ENCODE results near the gene CYP26C1. TPM values are rescaled to one million over a fixed set of nuclear protein-coding genes. Genes with fewer than 3 reads are reported as not detected.

The CYP26C1 gene
- total RNA-seq, 1 experiment from 2014 or later, result 0.07 TPM

DNA sequence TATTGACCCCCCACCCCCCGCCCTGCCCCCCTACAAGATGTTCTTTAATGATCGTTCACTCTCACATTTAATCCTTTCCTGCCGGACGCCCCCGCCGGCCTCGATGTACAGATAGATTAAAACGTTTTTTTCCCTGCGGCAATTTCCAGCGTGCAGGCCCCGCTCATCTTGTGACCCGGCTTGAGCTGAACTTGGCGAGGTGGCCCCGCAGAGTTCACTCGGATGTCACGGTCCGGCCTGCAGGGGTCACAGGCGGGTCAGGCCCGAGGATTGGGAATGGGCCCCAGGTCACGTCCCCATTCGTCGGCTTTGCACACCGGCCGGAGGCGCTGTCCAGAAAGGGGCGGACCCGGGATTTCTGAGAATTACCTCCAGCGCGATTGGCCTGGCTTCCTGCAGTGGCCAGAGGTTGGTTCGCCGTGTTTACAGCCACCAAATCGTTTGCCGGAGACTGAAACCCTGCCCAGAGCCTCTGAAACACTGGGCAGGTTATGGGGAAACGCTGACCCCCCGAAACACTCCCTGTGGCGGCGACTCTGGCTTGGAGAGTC, 11.2 kb downstream of the CYP26C1 start:
- ChIA-PET POLR2A (no interaction called here), RAD21 (ENCODE audit: low non-redundant PET in 1 of 2, low total read pairs in 2 of 2, uncharacterized antibody in 2 of 2, unreplicated experiment in 2 of 2) (no interaction called here), CTCF (no interaction called here)
- intact Hi-C loops (cut with micrococcal nuclease), result loop anchor here (10.0 kb wide), 1 partner anchor 187 kb away; no protein-coding TSS in a partner anchor
- Histone ChIP-seq H3K4me1 (ENCODE audit: control insufficient read depth in 1 of 2, insufficient read depth in 2 of 2, low read length in 2 of 2) (peaks cover 8 to 13% of the 10 kb centered on the region in 2 experiments; a peak in 2 of 4 replicates), H3K9me3 (ENCODE audit: control insufficient read depth in 1 of 2, insufficient read depth in 1 of 2, low read depth in 1 of 2, low read length in 2 of 2) (no peaks in the 10 kb centered on the region), H3K27ac (ENCODE audit: low read depth, low read length) (no peak overlapping the region), H4K20me1 (ENCODE audit: insufficient read depth) (no peaks in the 10 kb centered on the region), H3K36me3 (ENCODE audit: control insufficient read depth in 1 of 2, insufficient read depth in 2 of 2, low read length in 2 of 2) (no peaks in the 10 kb centered on the region), H3K9me2 (ENCODE audit: insufficient read depth) (no peaks in the 10 kb centered on the region), H3K4me3 (replicated peaks in 1 of 2; ENCODE audit: low read depth in 1 of 2, low read length in 2 of 2) (no peak overlapping the region), H3K4me2 (ENCODE audit: low read length) (no peak overlapping the region), H3K27me3 (ENCODE audit: insufficient read depth, low read length) (no peaks in the 10 kb centered on the region), H3K79me2 (ENCODE audit: insufficient read depth, low read length) (no peaks in the 10 kb centered on the region), H2AFZ (ENCODE audit: low read depth, low read length, poor library complexity, severe bottlenecking) (no peak overlapping the region), H3K9ac (ENCODE audit: low read length) (no peak overlapping the region)
- DNase-seq (ENCODE audit: low read depth, low spot score) (no peak), ATAC-seq (no peak)
- no peak for TF ChIP-seq EGR1 (IDR thresholded peaks at IDR 0.05; ENCODE audit: low read depth)
- no peak for TF ChIP-seq JUND (IDR thresholded peaks at IDR 0.05)
- no peak for TF ChIP-seq CTCF (IDR thresholded peaks at IDR 0.05 in 2 of 3, conservative IDR thresholded peaks at IDR 0.05 in 1 of 3; ENCODE audit: borderline replicate concordance in 1 of 3, insufficient read depth in 1 of 3, low read depth in 2 of 3, low read length in 2 of 3)
- TF ChIP-seq ZFX (IDR thresholded peaks at IDR 0.05), result no peak
- TF ChIP-seq ZBTB33 (IDR thresholded peaks at IDR 0.05; ENCODE audit: extremely low read depth, insufficient replicate concordance, low read length), result no peak
- no peak for TF ChIP-seq EZH2 (IDR thresholded peaks at IDR 0.05)
- TF ChIP-seq CEBPB (IDR thresholded peaks at IDR 0.05; ENCODE audit: low read depth), result no peak
- no peak for TF ChIP-seq POLR2AphosphoS5 (IDR thresholded peaks at IDR 0.05; ENCODE audit: low read depth, low read length)
- no peak for TF ChIP-seq CBX3 (IDR thresholded peaks at IDR 0.05; ENCODE audit: low read depth)
- TF ChIP-seq POLR2A (IDR thresholded peaks at IDR 0.05; ENCODE audit: borderline replicate concordance, extremely low read depth, insufficient read depth, insufficient read length), result no peak
- TF ChIP-seq SRF (IDR thresholded peaks at IDR 0.05; ENCODE audit: low read depth), result no peak
- BruUV-seq (replicated peaks), result no TSS peak

All from HCT116 (cell line).